Fibroblast of lung (primary cell): Measurements from ENCODE around the gene NF1.

Experiments used
- EZH2 ChIP-seq: IDR thresholded peaks from 2 replicates; pipeline ENCODE4 v1.5.1; 2012; ENCODE audit warnings: low read length, control low read depth, mild to moderate bottlenecking; ENCODE audit errors: missing control alignments
- TF ChIP-seq, protein P1 (sequence below), 2 donors: IDR thresholded peaks in 1 of 2; conservative IDR thresholded peaks in 1 of 2; 1 replicate in 1 of 2; 2 replicates in 1 of 2; pipeline ENCODE4 v1.5.1; 2011 to 2012; ENCODE audit warnings: low read length in 2 of 2, control low read depth in 1 of 2, inconsistent platforms in 1 of 2, low read depth in 1 of 2, mild to moderate bottlenecking in 1 of 2

DNA sequence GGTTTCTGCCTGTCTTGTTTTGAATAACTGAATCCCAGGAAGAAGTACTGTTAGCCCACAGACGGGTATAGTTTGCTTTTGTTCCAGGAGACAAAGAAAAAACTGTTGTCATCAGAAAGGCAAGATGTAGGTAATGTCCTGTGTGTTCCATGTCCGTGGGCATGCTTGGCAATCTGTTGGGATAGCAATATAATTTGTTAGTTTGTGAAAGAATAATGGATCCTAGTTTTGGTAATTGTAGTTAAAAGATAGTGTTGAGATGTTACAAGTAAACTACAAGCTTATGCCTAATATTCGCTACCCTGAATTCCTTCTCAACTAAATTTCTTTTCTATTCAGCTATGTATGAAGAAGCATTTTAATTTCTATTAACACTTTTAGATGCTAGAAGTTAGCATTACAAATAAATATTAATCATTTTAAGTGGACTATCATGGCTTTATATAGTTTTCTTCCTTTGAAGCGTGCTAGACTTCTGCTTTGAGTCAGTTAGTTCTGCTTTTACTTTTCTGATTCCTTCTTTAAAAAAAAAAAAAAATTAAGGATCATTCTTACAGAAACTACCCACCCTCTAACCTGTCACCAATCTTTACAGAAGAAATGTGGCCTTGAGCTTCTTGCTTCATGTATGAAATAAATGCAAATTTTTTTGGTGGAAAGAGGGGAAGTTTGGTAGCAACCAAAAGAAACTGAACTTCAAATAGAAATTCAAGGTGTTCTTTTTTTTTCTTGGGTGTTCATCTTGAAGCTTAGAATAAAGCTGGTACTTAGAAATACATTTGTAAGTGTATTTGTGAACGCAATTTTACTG, 224.3 kb downstream of the NF1 start:
- TF ChIP-seq, protein P1, sequence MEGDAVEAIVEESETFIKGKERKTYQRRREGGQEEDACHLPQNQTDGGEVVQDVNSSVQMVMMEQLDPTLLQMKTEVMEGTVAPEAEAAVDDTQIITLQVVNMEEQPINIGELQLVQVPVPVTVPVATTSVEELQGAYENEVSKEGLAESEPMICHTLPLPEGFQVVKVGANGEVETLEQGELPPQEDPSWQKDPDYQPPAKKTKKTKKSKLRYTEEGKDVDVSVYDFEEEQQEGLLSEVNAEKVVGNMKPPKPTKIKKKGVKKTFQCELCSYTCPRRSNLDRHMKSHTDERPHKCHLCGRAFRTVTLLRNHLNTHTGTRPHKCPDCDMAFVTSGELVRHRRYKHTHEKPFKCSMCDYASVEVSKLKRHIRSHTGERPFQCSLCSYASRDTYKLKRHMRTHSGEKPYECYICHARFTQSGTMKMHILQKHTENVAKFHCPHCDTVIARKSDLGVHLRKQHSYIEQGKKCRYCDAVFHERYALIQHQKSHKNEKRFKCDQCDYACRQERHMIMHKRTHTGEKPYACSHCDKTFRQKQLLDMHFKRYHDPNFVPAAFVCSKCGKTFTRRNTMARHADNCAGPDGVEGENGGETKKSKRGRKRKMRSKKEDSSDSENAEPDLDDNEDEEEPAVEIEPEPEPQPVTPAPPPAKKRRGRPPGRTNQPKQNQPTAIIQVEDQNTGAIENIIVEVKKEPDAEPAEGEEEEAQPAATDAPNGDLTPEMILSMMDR (conservative IDR thresholded peaks at IDR 0.05 in 1 of 2, IDR thresholded peaks at IDR 0.05 in 1 of 2; ENCODE audit: low read depth in 1 of 2, low read length in 2 of 2) = no peak
- no peak for TF ChIP-seq EZH2
